LoVo (cell line): ENCODE results near the gene KCNQ2.
"Not testable (repeated sequence)": the region's sequence is repeated elsewhere in the genome, so short reads cannot be mapped to it uniquely, and the experiment has no call there.

Experiments used
- DNase-seq: peaks from one replicate; pipeline ENCODE4 v3.0.0-alpha.2; 2016; ENCODE audit warnings: low spot score

Gene KCNQ2

DNA sequence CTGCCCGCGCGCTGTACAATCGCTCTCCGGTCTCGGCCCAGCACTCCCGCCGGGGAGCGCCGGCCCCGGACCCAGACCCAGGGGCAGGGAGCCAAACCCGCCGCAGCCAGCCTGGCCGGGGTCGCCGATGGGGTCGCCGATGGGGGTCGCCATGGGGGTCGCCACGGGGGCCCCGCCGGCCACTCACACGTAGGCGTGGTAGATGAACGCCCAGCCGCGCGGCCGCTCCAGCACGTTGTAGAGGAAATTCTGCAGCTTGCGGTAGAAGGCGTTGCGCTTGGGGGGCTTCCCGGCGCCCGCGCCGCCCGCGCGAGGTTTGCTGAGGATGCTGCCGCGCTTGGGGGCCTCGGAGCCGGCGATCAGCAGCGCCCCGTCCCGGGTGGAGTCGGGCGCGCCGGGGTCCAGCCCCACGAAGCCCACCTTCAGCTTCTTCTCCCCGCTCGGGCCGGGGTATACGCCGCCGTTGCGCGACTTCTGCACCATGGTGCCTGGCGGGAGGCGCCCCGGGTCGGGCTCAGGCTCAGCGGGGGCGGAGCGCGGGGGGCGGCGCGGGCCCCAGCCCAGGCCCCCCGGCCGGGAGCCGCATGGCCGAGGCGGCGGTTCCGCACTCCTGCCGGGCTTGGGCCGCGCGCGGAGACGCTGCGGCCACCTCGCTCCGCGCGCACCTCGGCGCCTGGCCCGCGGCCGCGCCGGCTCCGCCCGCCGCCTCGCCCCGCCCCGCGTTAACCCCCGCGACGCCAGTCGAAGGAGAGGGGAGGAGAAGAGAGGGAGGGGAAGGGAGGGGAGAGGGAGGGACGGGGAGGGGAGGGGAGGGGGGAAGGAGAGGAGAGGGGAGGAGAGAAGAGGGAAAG, at the start of gene KCNQ2:
TSS of gene KCNQ2 (minus strand) at position 675 of the 851 bp plus-strand sequence. CDS start at position 483, 192 bp downstream.
- DNase-seq, result no peak

DNA sequence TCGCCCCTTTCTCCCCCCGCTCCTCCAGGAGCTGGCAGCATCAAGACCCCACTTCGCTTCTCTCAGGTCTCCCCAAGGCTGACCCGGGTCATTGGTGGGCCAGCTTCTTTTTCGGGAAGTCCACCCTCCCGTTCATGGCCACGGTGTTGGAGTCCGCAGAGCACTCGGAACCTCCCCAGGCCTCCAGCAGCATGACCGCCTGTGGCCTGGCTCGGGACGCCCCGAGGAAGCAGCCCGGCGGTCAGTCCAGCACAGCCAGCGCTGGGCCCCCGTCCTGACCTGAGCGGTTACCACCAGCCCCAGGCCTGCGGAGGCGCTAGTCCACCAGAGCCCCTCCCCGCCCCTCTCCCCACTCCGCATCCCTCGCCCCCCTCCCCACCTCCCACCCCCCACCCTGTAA, 49.1 kb upstream of the KCNQ2 start:
- DNase-seq, result no peak

DNA sequence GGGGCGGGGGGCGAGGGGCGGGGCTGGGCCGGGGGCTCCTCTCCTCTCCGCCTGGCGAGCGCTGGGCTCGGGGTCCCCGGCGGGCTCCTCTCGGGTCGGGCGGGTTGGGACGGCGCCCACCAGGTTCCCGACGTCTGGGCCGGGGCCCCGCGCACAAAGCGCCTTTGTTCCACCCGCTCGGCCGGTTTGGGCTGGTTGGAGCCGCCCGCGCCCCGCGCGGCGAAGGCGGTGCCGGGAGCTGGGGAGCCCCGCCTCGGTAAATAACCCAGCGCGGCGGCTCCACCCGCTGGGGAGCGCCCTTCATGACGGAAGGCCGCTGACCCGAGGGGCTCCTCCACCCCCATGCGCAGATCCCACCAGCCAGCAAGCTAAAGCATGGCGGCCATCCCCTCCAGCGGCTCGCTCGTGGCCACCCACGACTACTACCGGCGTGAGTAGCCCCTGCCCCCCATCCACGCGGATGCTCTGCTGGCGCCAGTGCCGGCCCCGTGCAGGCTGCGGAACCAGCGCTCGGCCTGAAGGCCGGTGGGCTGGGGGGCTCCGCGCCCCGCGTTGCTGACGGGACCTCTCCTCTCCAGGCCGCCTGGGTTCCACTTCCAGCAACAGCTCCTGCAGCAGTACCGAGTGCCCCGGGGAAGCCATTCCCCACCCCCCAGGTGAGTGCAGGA, 48.6 kb upstream of the KCNQ2 start:
- peak; percentile 61 for DNase-seq

DNA sequence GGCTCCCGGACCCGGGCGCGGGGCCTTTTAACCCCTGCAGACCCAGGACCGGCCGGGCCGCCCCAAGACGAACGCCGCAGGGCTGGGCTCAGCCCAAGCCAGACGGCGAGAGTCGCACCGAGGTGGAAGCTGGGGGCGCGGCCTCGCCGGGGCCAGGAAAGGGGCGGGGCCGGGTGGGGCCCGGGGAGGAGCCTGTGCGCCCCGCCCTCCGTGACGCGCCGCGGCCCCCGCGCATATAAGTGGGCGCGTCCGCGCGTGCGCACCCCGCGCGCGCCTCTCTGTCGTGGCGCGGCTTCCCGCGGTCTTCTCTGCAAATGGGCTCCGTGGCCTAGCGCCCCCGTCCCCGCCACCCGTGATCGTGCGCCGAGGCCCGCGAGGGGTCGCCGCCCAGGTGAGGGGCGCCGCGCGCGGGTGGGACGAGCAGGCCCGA, 48.1 kb upstream of the KCNQ2 start, which contains the start of gene PPDPF:
TSS of gene PPDPF (plus strand) at position 262 of the 430 bp plus-strand sequence. CDS start 544 bp downstream, outside the sequence.
- peak; percentile 87 for DNase-seq

DNA sequence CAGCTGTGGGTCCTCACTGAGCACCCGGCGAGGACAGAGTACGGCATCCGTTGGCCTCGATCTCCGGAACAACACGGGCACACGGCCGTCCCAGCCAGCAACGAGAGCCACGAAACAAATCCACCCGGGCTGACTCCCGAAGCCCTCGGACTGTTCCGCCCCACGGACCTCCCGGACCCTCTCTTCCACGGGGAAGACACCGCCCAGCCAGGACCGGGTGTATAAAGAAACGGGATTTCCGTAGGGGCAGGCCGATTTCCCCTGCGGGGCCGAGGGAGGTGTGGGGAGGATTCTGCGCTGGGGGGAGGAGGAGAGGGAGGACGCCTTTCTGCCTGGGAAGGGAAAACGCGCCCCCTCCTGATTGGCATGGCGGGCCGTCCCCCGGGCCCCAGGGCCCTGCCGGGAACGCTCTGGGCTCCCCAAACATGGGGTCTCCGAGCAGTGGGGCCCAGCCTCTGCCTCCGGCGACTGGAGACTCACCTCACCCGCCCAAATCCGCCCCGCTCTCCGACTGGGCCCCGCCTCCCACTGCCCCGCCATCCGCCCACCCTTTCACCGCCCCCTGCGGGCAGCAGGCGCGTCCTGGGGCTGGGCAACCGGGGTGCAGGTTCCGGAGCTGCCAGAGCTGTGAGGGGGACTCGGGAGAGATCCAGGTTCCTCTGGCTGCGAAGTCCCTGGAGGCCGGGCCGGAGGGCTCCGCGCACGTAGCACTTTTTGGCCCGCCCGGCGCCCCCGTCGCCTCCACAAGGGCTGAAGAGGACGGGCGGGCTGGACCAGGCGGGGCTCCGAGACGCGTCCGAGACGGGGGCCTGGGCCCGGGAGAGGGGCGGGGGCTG, 47.4 kb upstream of the KCNQ2 start:
- peak; percentile 59 for DNase-seq

DNA sequence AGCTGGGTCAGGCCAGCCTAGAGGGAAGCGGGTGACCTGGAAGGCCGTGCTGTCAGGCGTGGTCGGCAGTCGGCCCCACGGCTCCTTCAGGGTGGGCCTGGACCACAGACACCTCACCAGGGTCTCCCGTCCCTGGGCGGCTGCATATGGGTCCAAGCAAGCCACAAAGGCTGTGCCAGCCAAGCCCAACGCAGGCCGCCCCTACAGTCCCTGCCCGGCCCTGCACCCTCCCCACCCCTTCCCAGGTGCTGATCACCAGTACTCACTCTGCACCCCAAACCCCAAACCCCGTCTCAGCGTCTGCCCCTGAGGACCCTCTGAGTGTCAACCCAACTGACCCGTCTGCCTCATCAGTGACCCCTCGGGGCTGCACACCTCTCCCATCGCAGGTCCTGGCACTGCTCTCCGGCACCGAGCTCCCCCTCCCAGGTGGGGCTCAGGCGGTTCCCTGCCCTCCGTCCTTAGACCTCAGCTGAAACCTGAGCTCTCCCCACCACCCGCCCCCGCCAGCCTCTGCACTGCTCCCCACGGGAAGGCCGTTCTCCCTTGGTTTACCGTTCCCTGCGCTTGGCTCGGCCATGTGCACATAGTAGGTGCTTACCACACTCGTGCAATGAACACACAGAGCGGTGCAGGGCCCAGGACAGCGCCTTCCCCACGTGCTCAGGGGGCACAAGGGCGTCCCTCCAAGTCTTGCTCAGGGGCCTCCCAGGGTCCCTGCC, 46.7 kb upstream of the KCNQ2 start:
- DNase-seq, result no peak

DNA sequence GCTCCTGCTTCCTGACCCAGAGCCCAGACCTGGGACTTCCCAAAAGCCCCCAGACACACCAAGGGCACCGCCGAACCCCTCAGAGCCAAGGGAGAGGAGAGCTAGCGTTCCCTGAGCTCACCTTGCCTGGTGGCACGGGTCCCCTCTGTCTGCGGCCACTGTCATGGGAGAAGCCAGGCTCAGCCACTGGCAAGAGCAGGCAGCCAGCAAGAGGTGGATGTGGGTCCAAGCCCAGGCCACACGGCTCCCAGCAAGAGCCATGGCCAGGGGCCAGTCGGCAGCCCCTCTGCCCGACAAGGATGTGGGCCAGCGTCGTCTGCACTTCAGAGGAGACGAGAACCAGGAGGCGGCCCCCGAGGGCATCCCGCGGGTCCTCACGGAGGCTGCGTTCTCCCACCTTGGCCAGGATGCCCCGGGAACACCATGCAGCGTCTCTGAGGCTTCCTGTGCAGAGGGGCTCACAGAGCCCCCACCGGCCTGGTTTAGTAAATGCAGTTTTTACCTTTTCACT, 46.0 kb upstream of the KCNQ2 start:
- no peak for DNase-seq

DNA sequence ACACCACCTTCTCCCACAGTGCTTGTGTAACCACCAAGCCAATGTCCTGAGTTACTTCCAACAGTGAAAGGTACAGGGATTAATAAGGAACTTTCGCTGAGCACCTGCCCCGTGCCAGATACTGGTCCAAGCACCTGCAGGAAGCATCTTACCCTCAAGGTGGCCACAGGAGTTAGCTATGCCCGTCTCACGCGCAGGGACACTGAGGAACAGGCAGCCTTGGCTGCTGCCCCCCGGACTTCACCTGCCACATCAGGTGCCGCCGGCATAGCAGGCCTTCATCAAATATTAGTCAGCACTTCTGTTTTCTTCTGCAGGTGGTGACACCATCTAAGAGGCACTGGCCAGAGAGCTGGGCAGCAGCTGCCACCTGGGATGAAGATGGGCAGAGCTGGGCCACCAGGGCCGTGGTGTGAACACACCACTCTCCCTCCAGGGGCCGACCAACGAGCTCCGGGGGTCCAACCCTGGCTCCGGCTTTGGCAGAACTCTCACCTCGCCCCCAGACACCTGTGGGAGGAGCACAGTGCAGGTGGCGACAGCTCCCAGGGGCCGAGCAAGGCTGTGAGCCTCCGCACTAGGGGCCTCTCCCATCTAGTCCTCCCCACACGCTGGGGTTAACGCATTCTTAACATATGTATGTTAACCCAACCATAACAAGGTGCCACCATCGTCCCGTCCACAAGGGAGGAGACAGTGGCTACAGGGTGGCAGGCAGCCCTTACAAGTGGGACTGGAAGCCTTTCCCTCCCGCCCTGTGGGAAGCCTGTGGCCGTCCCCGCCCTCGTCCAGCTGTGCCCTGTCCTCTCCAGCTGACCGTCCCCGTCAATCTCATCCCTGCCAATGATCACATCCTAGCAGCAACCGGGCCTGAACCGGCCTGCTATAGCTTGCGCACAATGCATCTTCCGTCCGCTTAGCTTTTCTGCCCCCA, 45.2 kb upstream of the KCNQ2 start:
- no peak for DNase-seq

DNA sequence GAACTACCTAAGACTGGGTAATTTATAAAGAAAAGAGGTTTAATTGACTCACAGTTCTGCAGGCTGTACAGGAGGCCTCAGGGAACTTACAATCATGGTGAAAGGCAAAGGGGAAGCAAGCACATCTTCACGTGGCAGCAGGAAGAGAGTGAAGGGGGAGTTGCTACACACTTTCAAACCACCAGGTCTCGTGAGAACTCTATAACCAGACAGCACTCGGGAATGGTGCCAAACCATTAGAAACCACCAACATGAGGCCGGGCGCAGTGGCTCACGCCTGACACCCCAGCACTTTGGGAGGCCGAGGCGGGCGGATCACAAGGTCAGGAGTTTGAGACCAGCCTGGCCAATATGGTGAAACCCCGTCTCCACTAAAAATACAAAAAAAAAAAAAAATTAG, 42.1 kb upstream of the KCNQ2 start:
- DNase-seq, result not testable (repeated sequence)

DNA sequence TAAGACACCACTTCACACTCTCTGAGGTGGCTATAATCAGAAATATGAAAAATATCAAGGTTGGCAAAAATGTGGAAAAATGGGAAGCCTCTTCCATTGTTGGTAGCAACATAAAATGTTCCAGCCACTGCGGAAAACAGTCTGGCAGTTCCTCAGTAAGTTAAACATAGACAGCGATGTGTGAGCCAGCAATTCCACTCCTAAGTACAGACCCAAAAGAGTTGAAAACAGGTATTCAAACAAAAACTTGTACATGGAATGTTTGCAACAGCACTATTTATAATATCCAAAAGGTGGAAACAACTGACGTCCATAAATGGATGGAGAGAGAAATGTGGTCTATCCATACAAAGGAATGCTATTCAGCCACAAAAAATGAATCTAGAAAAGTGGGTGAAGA, 40.8 kb upstream of the KCNQ2 start:
- DNase-seq, result no peak

DNA sequence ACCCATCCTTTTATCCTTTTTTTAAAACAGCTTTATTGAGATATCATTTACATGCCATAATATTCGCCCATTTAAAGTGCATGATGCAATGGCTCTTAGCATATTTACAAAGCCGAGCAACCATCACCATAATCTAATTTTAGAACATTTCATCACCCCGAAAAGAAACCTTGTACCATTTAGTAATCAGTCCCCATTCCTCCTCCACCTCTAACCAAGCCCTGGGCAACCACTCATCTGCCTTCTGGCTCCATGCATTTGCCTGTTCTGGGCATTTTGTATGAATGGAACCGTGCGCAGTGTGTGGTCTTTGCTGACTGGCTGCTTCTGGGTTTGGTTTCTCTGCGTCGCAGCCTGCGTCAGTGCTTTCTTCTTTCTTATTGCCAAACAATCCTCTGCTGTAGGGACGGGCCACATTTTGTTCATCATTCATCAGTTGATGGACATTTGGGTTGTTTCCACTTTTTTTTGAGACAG, 36.7 kb upstream of the KCNQ2 start:
- DNase-seq, result no peak

DNA sequence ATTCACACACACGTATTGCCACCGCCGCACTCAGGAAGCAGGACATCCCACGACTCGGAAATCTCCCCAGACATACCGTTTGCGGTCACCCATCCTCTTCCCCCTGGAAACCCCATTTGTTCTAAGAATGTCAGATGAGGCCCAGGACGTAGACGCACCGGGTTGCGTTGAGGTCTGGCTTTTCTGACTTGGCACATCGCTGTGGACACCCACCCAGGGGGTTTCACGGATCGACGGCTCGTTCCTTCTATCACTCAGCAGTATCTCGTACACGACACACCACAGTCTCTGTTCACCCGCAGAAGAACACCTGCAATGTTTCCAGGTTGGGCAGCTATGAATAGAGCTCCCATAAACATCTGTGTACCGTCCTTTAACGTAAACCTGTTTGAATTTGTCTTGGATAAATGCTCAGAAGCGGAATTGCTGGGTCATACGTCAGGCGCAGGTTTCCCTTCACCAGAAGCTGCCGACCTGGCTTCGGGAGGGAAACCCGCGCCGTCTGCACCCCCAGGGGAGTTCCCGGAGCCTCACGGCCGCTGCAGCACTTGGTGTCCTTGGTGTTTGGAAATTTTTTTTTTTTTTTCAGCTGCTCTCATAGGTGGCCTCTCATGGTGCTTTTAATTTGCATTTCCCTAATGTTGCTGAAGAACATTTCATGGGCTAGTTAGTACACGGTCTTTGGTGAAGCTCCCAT, 35.8 kb upstream of the KCNQ2 start:
- no peak for DNase-seq

DNA sequence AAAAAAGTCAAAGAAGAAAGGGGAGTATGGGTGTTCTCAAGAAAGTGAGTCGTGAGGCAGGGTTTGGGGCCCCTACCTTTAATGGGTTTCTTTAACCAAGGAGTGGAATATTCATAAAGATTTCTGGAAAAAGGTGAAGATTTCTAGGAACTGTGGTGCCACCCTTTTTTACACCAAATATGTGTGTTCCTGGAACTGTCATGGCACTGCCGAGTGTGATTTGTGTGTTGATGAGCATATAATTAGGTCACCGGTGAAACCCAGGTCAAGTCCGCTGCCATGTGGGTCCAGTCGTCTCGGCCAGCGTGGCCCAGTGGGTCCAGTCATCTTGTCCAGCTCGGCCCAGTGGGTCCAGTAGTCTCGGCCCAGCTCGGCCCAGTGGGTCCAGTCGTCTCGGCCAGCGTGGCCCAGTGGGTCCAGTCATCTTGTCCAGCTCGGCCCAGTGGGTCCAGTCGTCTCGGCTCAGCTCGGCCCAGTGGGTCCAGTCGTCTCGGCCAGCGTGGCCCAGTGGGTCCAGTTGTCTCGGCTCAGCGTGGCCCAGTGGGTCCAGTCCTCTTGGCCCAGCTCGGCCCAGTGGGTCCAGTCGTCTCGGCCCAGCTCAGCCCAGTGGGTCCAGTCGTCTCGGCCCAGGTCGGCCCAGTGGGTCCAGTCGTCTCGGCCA, 34.8 kb upstream of the KCNQ2 start:
- no peak for DNase-seq

DNA sequence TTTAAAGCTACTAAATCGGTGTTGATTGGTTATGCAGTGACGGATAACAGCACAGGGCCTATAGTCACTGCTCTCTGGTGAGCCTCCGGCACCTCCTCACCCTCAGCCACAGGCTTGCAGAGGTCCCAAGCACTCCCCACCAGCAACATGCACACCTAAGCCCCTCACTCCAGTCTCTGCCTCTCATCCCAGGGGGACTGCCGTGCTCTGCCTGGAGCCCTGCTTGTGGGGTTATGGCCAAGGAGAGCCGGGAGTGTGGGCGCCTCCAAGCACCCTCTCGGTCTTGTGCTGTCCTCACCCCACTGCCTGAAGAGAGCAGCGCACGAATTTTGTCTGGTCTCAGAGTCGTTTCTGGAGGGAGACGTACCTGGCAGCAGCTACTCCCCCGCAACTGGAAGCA, 33.3 kb upstream of the KCNQ2 start:
- DNase-seq, result no peak

DNA sequence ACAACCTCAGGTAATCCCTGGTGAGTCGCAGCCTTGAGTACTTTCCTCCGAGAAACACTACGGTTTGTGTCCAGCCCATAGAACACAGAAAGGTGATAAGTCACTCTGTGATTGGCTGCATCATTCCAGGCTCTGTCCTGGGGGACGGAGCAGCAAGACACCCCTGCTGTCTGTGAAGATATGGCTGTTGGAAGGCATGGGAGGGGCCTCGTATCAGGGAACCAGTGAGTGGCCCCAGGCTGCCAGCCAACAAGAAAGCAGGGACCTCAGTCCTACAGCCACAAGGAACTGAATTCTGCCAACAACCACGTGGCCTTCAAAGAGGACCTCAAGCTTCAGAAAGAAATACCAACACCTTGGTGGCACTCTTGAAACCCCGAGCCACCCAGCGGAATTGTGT, 32.8 kb upstream of the KCNQ2 start:
- DNase-seq, result no peak

DNA sequence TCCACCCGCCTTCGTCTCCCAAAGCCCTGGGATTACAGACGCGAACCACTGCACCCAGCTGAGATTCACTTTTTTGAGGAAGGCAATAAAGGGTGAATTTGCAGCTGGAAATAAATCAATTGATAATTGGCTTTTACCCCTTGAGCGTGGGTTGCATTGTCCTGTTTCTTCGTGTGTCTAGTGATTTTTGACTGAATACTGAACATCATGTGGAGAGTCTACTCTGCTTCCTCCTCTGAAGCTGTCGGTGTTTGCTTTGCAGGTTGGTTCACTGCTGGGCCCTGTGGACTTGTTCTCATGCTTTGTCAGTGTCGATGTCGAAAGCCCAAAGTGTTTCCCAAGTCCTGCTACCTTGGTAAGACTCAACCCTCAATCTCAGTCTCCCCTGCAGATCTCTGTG, 32.2 kb upstream of the KCNQ2 start:
- DNase-seq, result no peak

DNA sequence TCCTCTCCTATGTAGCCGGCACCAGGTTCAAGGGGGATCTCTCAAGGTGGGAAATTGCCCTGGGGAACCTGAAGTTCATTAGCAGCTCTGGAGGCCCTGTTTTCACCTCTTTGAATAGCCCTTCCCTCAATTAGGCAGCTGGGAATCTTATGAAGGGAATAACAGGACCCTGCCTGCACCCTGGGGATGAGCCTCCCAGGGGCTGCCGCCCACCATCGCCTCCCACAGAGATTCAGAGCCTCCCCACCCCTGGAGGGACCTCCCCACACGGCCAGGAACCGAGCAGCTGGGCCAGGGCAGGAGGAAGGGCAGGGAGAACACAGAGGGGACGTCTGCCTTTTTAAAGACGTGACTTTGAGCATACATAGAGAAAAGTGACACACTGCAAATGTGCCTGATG, 31.1 kb upstream of the KCNQ2 start:
- no peak for DNase-seq

DNA sequence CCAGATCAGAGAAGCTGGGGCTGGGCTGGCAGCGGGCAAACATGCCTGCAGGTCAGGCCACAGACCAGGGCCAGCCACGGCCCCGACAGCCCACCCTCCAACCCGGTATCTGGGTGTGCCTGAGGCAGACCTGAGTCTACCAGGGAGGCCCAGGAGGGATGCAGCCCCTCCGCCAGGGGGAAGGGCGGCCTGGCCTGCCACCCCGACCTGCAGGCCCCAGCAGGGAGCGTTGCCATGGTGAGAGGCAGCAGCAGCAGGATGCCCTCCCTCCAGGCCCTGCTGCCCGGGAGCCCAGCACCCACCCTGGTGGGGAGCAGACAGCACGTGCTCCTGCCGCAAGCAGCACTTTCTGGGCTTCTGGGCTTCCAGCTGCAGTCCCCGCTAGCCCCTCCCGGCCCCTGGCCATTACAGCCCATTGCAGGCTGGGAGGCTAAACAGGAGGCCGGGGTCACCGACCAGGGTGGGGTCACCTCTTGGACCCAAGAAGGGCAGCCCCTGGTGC, 30.3 kb upstream of the KCNQ2 start:
- DNase-seq, result no peak
